ENCODE results near the gene NDUFS5. TPM values are rescaled to one million over a fixed set of nuclear protein-coding genes. Genes with fewer than 3 reads are reported as not detected.

The NDUFS5 gene
- polyA plus RNA-seq, 1 donor (not counting 4 experiments of a cell fraction or from before 2014, with no cell fraction given), result 977 TPM

GRCh38 chr1:38989979-38990378 is 36.2 kb upstream of the NDUFS5 start:
- dilution Hi-C loops (cut with MboI; ENCODE audit: extremely low pct_ligation_motif_present, low sequenced_read_pairs), result no loop called here

DNA sequence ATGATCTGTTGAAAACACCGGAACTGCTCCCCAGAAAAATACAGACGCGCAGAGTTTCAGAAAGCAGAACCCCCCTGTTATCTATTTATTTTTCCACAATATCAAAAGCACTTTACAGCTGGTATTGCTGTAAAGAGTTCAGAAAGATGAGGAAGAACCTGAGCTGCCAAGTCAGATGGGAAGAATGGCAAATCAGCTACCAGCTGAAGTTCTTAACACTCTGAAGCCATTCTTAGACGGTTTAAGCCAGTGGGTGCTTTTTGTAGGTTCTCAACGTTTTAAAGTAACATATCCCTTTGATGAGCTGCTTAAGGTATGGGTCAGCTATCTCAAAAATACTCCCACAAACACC is 35.8 kb upstream of the NDUFS5 start:
- dilution Hi-C loops (cut with MboI; ENCODE audit: extremely low pct_ligation_motif_present, low sequenced_read_pairs), result no loop called here

More at GRCh38 chr1:38989979-38990378, 36.2 kb upstream of the NDUFS5 start:
- Histone ChIP-seq H3K9ac (ENCODE audit: control insufficient read depth, extremely low read depth, insufficient read depth, low read length) (peak overlapping the region; percentile 42), H3K4me1 (ENCODE audit: control insufficient read depth, extremely low read depth, insufficient read depth, low read length) (peaks cover 42% of the 10 kb centered on the region), H3K27me3 (ENCODE audit: control insufficient read depth, extremely low read depth, insufficient read depth, low read length) (no peaks in the 10 kb centered on the region), H3K4me2 (ENCODE audit: control insufficient read depth, extremely low read depth, insufficient read depth, low read depth, low read length) (peak overlapping the region; percentile 94), H3K9me1 (ENCODE audit: control insufficient read depth, extremely low read depth, insufficient read depth, low read length) (no peaks in the 10 kb centered on the region), H3K27ac (ENCODE audit: control insufficient read depth, insufficient read depth, low read length) (peak overlapping the region; percentile 82), H4K20me1 (ENCODE audit: control insufficient read depth, extremely low read depth, insufficient read depth, low read length) (peaks cover 13% of the 10 kb centered on the region), H3K36me3 (ENCODE audit: control insufficient read depth in 2 of 2, extremely low read depth in 1 of 2, insufficient read depth in 2 of 2, low read length in 2 of 2) (peaks cover under 1 to 3% of the 10 kb centered on the region in 2 experiments), H3K4me3 (ENCODE audit: control insufficient read depth in 2 of 3, extremely low read depth in 1 of 3, insufficient read depth in 2 of 3, low read depth in 1 of 3, low read length in 3 of 3) (peak overlapping the region in 1 of 3 experiments; percentile 79), H3K9me3 (ENCODE audit: control insufficient read depth, low read depth, low read length) (no peaks in the 10 kb centered on the region), H3K79me2 (ENCODE audit: control insufficient read depth, insufficient read depth, low read length) (peaks cover 40% of the 10 kb centered on the region), H2AFZ (ENCODE audit: control insufficient read depth, low read length) (peak overlapping the region; percentile 59)
- FAIRE-seq (no peak), DNase-seq (ENCODE audit: low read depth, low spot score) (no peak)
- TF ChIP-seq CTCF (optimal IDR thresholded peaks at IDR 0.05 in 1 of 3, IDR thresholded peaks at IDR 0.05 in 1 of 3, conservative IDR thresholded peaks at IDR 0.05 in 1 of 3; ENCODE audit: extremely low read depth in 1 of 3, insufficient read depth in 2 of 3, low read length in 3 of 3), result no peak
- no peak for TF ChIP-seq EZH2 (IDR thresholded peaks at IDR 0.05; ENCODE audit: low read length)

More for the DNA sequence above, 35.8 kb upstream of the NDUFS5 start:
- Histone ChIP-seq H3K36me3 (ENCODE audit: control insufficient read depth in 2 of 2, extremely low read depth in 1 of 2, insufficient read depth in 2 of 2, low read length in 2 of 2) (peaks cover 3 to 5% of the 10 kb centered on the region in 2 experiments), H3K4me2 (ENCODE audit: control insufficient read depth, extremely low read depth, insufficient read depth, low read depth, low read length) (peak overlapping the region; percentile 94), H3K9me1 (ENCODE audit: control insufficient read depth, extremely low read depth, insufficient read depth, low read length) (no peaks in the 10 kb centered on the region), H3K79me2 (ENCODE audit: control insufficient read depth, insufficient read depth, low read length) (peaks cover 43% of the 10 kb centered on the region), H3K27me3 (ENCODE audit: control insufficient read depth, extremely low read depth, insufficient read depth, low read length) (no peaks in the 10 kb centered on the region), H3K9ac (ENCODE audit: control insufficient read depth, extremely low read depth, insufficient read depth, low read length) (peak overlapping the region; percentile 89), H3K4me1 (ENCODE audit: control insufficient read depth, extremely low read depth, insufficient read depth, low read length) (peaks cover 40% of the 10 kb centered on the region), H2AFZ (ENCODE audit: control insufficient read depth, low read length) (peak overlapping the region; percentile 59), H3K9me3 (ENCODE audit: control insufficient read depth, low read depth, low read length) (no peaks in the 10 kb centered on the region), H3K27ac (ENCODE audit: control insufficient read depth, insufficient read depth, low read length) (peak overlapping the region; percentile 82), H3K4me3 (ENCODE audit: control insufficient read depth in 2 of 3, extremely low read depth in 1 of 3, insufficient read depth in 2 of 3, low read depth in 1 of 3, low read length in 3 of 3) (peak overlapping the region; percentile 68 to 90 (median 79)), H4K20me1 (ENCODE audit: control insufficient read depth, extremely low read depth, insufficient read depth, low read length) (peaks cover 17% of the 10 kb centered on the region)
- FAIRE-seq (peak; percentile 41), DNase-seq (ENCODE audit: low read depth, low spot score) (no peak)
- TF ChIP-seq EZH2 (IDR thresholded peaks at IDR 0.05; ENCODE audit: low read length) (no peak), CTCF (optimal IDR thresholded peaks at IDR 0.05 in 1 of 3, IDR thresholded peaks at IDR 0.05 in 1 of 3, conservative IDR thresholded peaks at IDR 0.05 in 1 of 3; ENCODE audit: extremely low read depth in 1 of 3, insufficient read depth in 2 of 3, low read length in 3 of 3) (no peak)
